Bladder microvascular endothelial cell (primary cell): ENCODE results near the gene OR2J1. TPM values are rescaled to one million over a fixed set of nuclear protein-coding genes. Genes with fewer than 3 reads are reported as not detected.

Source experiments
- total RNA-seq: library from RNA; depleted of rRNA; stranded (reverse); fragments of >200 nt; gene quantifications from 2 replicates; pipeline ENCODE4 v1.2.3, GENCODE V29; 2014

OR2J1 gene
- total RNA-seq = not detected in 2 replicates

DNA sequence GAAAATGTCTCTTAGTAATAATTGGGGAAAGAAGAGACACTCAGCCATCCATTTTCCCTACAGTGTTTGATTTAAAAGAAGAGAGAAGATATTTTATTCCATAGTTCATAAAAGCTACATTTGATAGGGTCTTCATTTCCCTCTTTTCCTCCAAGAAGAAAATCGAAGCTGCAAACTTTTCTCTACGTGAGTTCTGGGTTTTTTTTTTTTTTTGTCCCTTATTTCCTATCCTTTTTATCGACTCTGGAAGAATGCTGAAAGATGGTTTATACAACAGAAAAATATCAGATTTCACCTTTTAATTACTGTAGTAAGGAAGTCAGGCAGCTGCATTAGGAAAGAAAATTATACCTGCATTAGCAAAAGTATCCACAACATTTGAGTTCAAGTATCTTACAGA, at the start of gene OR2J1:
Gene OR2J1, plus strand, starts transcription at position 301 of the 400 bp plus-strand sequence. CDS start 1,453 bp downstream, outside the sequence.

GRCh38 chr6:29087213-29087612, 12.1 kb upstream of the OR2J1 start, which contains the start of gene OR2B3:
TSS of gene OR2B3 (minus strand) at chr6:29087313. CDS start at chr6:29087248, 65 bp downstream.

DNA sequence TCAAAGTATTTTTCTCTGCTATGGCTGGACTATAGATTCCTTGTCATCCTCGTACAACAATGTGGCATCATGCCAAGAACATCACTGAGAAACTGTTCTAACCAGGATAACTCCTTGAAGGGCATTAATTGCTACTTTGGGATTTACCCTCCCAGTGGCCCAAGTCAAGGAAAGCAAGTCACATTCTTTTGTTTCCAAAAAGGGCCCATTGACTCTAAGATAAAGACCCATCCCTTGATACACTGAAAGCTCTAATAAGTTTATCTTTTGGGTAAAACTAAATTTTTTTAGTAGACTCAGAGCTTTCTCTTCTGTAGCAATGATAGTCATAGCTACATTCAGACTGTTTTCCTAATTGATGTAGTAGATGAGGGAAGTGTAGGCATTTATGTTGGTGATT, 8.5 kb downstream of the OR2J1 start, which contains the start of gene OR2J3:
Gene OR2J3, plus strand, starts transcription at position 301 of the 400 bp plus-strand sequence. CDS start 3,833 bp downstream, outside the sequence.

Other genes with a start within 250 kb of the OR2J1 start
- gene TRIM27, start 175.5 kb upstream of the OR2J1 start, total RNA-seq = 48.9 and 83.0 TPM in 2 replicates
- gene ZNF311, start 94.2 kb upstream of the OR2J1 start, total RNA-seq = 0.49 and 0.50 TPM in 2 replicates
- gene OR2W1, start 54.3 kb upstream of the OR2J1 start, total RNA-seq = not detected in 2 replicates
- not detected in 2 replicates for gene OR2B3, start 12.2 kb upstream of the OR2J1 start, total RNA-seq
- not detected in 2 replicates for gene OR2J3, start 8.6 kb downstream of the OR2J1 start, total RNA-seq
- not detected in 2 replicates for gene OR2J2, start 71.4 kb downstream of the OR2J1 start, total RNA-seq
- not detected in 2 replicates for gene OR14J1, start 202.2 kb downstream of the OR2J1 start, total RNA-seq